Activated CD4-positive, alpha-beta T cell treated with anti-CD3 and anti-CD28 coated beads, Interleukin-2, amount 50 U/mL, for 4 hours (primary cell): Measurements from ENCODE around the gene KCNH6.

Experiments
- DNase-seq, 2 experiments: peaks; one replicate each; pipeline ENCODE4 v3.0.0-alpha.2; 2020

The KCNH6 gene

DNA sequence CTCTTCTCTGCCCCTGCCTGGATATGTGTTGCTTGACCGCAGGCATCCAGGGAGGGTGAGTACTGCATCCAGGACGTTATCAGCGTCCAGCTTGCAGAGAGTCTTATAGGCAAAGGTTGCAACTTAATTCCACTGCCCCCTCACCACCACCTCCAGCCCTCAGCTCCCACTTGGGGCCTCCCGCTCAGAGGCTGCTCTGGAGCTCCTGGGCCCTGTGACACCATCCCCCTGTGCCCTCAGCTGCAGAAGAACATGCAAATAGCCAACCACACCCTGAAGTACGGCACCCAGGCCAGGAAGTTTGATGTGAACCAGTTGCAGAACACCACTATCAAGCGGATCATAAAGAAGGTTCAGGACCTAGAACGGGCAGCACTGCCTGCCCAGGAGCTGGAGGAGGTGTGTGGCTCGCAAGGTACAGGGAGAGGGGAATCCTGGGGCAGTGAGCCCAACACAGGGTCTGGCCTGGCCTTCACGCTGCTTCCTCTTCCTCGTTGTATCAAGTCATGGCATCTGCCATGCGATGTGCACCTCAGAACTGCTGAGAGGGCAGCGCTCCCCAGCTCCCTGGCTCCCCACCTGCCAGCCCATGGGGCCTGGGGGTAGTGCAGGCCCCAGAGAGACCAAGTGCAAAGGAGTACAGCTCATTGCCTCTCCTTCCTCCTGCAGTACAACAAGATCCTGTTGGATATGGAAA lies 36.7 kb upstream of the KCNH6 start:
- DNase-seq, result no peak

GRCh38 chr17:63487014-63487339 lies 36.2 kb upstream of the KCNH6 start:
- DNase-seq, result no peak

- DNase-seq, result no peak
Measured at GRCh38 chr17:63488851-63489250, 34.3 kb upstream of the KCNH6 start.

- DNase-seq, result no peak
Measured at GRCh38 chr17:63489291-63489690, 33.9 kb upstream of the KCNH6 start.

GRCh38 chr17:63490329-63490728 lies 32.8 kb upstream of the KCNH6 start:
- DNase-seq, result no peak

DNA sequence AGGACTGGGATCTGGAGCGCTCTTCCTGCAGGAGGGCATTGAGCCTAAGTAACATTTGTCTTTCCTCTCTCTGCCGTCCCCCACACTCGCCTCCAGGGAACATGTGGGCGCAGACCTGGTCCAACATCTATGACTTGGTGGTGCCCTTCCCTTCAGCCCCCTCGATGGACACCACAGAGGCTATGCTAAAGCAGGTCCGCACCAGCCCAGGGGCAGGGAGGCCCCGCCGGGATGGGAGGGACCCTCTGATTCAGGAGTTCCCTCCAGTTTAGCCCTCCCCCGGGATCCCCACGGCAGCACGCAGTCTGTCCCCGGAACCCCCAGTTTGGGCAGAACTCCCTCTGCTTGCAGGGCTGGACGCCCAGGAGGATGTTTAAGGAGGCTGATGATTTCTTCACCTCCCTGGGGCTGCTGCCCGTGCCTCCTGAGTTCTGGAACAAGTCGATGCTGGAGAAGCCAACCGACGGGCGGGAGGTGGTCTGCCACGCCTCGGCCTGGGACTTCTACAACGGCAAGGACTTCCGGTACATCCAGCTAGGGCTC lies 32.2 kb upstream of the KCNH6 start:
- DNase-seq, result no peak

DNA sequence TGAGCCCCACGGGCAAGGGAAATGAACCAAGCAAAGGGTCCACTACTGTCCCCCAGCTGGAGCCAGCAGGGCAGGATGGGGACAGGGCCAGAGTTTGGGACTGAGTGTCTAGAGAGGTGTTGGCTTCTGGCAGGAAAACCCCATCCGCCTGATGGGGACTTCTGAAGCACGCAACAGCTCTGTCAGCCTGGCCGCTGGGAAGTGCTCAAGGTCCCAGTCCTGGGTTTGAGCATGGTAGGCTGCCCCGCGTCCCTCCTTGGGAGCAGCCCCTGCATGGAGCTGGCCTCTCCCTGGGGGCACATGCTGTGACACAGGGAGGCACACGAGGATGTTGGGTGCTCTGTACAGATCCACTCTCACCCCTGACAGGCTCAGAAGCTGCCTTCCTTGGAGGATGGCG lies 31.7 kb upstream of the KCNH6 start:
- DNase-seq, result no peak

DNA sequence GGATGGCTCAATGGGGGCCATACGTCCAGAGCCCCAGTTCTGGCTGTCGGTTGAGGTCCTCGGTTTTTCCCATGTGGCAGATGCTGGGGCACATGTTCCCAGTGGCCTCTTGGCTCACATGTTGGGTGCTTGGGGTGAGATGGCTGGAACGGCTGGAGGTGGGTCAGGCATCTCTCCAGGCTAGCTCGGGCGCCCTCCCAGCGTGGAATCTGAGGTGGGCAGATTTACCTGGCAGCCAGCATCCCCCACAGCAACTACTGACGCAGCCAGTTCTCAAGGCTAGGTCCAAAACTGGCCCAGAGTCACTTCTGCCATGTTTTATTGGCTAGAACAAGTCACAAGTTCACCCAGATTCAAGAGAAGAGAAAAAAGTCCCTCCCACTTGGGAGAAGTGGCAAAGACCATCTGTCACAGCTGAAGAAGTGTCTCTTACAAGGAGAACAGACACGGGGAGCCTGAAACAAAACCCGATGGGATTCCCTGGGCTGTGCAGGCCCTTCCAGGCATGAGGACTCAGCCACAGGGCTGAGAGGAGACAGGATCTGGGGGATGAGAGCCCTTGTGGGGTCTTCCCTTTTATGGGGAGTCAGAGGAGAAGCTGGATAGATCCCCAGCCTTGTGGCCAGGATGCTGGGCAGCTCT lies 31.1 kb upstream of the KCNH6 start:
- no peak for DNase-seq

GRCh38 chr17:63492940-63493339 lies 30.2 kb upstream of the KCNH6 start:
- DNase-seq, result no peak

DNA sequence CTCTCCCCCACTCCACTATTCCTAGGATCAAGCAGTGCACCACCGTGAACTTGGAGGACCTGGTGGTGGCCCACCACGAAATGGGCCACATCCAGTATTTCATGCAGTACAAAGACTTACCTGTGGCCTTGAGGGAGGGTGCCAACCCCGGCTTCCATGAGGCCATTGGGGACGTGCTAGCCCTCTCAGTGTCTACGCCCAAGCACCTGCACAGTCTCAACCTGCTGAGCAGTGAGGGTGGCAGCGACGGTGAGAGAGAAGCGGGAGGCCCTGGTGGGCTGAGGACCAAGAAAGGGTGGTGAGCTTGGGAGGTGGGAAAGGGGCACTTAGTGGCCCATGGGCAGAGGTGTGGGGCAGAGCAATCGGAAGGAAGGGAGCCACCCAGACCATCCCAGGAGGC lies 29.7 kb upstream of the KCNH6 start:
- DNase-seq, result no peak

GRCh38 chr17:63494300-63494928 lies 28.7 kb upstream of the KCNH6 start:
- no peak for DNase-seq

DNA sequence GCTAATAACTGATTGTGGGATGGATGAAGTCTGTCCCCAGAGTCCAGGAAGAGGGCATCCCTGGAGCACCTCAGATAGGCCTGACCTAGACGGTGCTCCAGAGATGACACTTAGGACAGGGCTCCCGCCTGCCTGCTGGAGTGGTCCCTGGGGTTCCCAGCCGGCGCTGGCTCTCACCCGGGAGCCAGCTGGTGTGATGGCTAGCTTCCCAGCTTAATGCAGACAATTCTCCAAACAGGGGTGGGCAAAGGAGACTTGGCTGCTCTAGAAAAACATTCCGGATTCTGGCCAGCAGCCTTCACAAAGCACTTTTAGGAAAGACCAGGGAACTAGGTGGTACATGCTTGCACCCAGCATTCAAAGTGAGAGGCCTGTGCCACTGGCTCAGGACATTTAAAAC lies 27.7 kb upstream of the KCNH6 start:
- DNase-seq, result no peak

DNA sequence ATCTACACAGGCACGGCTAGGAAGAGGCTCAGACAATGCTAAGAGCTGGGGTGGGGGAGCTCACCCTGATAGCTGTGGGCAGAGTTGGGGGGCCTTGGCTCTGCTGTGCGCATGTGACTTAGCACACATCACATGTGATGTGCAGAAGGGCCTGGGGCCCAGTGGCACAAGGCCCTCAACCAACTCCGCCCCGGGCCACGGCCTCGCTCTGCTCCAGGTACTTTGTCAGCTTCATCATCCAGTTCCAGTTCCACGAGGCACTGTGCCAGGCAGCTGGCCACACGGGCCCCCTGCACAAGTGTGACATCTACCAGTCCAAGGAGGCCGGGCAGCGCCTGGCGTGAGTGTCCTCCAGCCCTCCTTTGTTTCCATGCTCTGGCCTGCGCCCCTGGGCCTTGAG lies 27.0 kb upstream of the KCNH6 start:
- no peak for DNase-seq

GRCh38 chr17:63496663-63497400 lies 26.3 kb upstream of the KCNH6 start:
- no peak for DNase-seq

- no peak for DNase-seq
Measured at GRCh38 chr17:63497708-63498483, 25.3 kb upstream of the KCNH6 start.

GRCh38 chr17:63498626-63499195 lies 24.4 kb upstream of the KCNH6 start:
- no peak for DNase-seq

- DNase-seq, result no peak
Measured at GRCh38 chr17:63500543-63501390, 22.4 kb upstream of the KCNH6 start.

DNA sequence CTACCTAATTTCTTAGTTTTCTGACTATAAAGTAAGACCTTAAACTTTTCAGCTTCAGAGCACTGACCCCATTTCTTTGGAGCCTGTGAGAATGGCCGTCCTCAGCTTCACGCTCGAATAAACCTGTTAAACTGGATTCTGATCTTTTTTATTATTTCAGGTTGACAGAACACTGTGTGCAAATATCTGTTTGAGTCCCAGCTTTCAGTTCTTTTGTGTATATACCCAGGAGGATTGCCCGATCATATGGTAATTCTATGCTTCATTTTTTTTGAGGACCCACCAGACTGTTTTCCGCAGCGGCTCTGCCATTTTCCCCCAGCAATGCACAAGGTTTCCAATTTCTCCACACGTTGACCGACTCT lies 19.8 kb upstream of the KCNH6 start:
- no peak for DNase-seq

- DNase-seq, result no peak
Measured at GRCh38 chr17:63504261-63504660, 18.9 kb upstream of the KCNH6 start.

DNA sequence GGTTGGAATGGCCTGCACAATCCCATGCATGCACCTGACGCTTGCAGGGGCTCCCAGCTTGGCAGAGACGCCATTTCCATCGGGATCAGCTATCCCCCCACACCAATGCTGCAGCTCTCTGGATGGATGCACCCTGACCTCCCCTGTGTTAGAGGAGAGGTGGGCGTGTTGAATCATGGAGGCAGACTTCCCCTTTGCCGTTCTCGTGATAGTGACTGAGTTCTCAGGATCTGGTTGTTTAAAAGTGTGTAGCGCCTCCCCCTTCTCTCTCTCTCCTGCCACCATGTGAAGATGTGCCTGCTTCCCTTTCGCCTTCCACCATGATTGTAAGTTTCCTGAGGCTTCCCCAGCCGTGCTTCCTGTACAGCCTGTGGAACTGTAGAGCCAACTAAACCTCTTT lies 17.8 kb upstream of the KCNH6 start:
- no peak for DNase-seq

DNA sequence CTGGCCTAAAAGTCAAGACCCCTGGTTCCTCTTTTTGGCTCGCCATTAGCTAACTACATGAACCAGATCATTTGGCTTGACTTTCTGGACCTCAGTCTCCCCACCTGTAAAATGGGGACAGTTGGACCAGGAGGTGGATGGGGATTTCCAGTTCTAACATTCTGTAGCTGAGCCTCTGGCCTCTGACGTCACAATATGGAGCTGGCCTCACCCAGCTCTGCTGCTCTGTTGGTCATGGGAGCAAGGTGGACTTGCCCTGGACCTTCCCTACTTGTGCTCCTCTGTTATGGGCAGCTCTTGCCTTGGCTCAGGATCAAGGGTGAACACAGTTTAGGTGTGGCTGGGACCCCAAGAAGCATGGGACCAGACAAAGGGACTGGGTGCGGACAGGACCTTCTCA lies 16.5 kb upstream of the KCNH6 start:
- DNase-seq, result no peak

- DNase-seq, result no peak
Measured at GRCh38 chr17:63511331-63511730, 11.8 kb upstream of the KCNH6 start.
